Bone marrow (tissue), 2 donors: Measurements from ENCODE around the gene NRM.
A peak's percentile ranks its signal among the peaks of the same experiment; 100 is the strongest.

Experiments
- DNase-seq, 2 donors: peaks; one replicate each; lab custom pipeline; 2025; lab: John Stamatoyannopoulos, UW

NRM gene

GRCh38 chr6:30688569-30688968 lies 2.2 kb downstream of the NRM start:
- DNase-seq = no peak

DNA sequence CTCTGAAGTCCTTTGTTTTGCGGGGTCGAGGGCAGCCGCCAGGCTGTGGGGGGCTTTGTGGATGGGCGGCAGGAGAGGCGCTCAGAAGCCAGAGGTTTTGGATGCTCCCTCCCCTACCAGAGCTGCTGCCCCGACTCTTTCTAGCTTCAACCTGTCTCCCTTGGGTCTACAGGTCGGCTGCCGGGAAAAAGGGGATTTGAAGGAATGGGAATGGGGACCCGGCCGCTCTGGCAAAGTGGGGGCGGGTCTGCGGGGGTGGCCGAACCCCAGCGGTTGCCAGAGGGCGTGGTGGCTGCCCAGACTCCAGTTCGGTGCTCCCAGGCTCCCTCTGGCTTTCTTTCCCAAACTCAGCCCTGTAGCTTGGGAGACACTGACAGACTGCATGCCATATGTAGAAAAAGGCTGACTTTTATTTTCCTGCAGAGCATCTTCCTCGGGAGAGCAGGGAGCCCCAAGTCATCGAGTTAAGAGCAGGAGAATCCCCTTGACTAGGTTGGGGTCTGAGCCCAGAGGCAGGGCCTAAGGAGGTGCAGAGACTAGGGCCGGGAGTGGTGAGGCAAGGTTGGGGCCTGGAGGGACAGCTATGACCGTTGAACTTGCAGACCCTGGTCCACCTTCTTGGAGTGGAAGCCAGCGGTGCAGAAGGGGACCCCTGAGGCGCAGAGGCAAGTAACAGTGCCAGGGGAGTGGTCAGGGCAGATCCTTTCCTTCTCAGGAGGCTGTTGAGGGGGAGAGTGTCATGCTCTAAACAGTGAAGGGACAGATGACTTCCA lies 2.9 kb downstream of the NRM start:
- no peak for DNase-seq

DNA sequence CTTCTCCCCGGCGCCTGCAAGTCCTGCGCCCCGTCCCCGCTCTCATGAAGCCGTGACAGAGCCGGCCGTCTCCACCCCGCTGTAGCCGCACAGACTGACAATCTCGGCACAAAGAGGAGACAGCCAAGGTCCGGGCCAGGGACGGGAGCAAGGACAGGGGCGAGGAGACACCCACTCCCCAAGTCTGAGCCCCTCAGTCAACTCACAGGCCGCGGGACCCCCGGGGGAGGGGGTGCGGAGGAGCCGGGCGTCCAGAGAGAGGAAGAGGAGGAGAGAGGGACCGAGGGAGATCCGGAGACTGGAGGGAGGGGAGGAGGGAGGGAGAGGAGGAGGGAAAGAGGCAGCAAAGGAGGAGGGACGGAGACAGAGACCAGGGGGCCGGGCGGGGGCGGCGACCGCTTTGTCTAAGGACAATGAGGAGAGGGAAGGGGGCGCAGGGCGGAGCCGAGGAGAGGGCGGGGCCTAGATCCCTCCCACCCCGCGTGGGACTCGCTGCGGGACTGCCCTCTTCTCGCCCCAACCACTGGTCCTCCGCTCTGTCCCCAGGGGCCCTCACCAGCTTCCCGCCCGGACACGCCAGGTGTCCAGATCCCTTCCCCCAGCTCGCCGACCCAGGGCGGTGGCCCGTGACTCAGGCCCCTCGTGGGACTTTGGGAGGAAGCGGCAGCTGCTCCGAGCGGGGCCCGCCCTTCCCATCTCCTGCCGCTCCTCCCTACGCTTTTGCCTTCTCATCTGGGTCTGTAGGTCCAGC lies 3.7 kb downstream of the NRM start:
- peak; percentile 81 to 92 for DNase-seq

DNA sequence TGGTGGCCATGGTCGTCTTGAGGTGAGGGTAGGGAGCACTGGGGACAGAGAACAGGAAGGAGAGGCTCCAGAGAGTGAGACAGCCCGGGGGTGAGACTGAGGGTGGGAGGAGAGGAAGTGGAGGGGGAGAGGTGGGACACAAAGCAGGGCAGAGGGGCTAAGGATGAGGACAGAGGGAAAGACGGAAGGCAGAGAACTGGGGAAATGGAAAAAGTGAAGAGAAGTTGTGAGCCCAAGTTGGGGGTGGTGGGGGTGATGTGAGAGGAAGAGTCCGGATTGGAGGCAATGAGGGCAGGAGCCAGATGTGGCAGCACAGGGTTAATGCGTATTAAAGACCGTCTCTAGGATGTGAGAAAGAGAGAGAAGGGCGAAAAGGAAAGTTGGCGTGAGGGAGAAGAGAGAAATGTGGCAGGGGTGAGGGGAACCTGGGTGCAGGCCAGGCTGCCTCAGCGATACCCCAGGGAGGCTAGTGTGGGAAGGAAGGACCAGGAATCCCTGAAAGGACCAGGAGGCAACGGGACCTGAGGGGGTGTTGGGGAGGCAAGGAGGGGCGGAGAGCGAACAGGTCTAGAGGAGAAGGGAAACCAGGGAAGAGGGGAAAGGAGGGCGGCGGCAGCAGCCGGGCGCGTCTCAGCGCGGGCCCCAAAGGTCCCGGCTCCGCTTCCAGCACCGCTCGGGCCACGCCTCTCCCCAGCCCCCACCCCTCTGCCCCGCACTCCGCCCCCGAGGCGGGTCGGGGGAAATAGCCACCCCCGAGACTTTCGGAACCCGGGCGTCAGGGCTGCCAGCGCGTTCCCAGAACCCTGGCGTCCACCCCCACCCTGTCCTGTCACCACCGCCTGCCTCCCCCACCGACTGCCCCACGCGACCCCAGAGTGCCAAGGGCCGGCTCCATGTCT lies 4.5 kb downstream of the NRM start, which contains the start of gene PPP1R18:
Gene PPP1R18 (minus strand): TSS at position 637 of the 899 bp plus-strand sequence. CDS start 627 bp downstream, at position 10.
- peak; percentile 46 to 81 for DNase-seq

DNA sequence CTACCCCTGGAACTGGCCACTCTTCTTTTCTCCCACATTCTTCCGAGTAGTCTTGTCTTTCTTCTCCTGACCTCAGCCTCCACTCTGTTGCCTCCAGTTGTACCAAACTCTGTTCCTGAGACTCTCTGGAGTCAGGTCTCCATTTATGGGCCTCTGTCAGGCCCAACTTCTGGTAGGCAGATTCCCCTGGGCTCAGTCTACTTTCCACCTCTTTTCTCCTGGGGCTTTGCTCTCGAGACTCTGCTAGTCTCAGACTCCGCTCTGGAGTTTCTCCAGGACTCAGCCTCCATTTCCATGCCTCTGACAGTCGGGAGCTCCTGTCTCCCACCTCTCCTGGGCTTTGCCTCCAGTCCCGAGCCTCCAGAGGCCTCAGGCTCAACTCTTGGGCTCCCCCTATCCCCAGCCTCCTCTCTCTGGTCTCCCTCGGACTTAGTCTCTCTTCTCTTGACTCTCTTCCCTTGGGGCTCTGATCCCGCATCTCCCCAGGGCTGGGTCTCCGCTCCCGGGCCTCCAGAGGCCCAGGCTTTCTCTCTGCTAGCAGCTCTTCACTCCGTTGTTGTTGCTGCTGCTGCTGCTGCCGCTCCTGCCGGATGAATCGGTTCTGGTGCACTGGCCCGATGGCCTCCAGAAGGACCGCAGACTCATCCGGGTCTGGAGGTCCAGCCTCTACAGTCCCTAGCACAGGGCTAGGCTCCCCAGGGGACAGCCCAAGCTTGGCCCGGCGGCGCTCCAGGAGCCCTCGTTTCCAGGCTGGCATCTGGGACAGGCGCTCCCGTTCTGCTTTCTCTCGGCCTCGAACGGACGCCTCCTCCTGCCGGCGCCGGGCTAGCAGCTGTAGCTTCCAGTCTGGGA lies 5.4 kb downstream of the NRM start:
- no peak for DNase-seq

DNA sequence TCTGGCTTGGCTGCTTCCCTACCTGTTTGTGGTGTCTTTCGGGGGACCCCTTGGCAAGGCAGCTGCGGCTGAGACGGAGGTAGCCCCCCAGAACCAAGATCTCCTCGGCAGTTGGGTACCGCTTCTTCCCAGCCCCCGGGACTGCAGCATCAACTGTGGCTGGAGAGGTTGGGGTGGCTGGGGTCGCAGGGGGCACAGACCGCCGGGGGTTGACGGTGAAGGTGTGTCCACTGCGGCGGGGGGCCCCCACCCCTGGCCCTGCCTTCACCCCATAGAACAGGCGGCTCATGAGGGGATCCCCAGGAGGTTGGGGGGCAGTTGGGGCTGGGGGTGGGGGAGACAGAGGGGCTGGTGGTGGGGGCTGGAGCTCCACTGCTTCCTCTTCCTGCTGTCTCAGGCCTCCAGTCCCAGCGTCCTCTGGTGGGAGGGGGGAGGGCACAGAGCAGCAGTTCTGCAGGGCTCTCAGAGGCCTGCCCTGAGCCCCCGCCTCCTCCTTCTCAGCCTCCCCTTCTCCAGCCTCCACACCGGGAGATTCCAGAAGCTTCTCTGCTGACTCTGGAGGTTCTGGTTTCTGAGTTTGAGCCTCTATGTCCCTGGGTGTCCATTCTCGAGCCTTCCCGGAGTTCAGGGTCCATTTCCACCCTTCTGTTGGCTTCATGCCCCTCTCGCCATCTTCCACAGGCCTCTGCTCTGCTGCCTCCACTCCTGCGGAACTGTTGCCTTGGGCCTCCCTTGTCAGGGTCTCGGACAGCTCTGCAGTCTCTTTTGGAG lies 6.2 kb downstream of the NRM start:
- peak in 1 of 2 donors; percentile 50 for DNase-seq

GRCh38 chr6:30683980-30684338 lies 6.8 kb downstream of the NRM start:
- DNase-seq = no peak

GRCh38 chr6:30683183-30683979 lies 7.4 kb downstream of the NRM start:
- DNase-seq = no peak

DNA sequence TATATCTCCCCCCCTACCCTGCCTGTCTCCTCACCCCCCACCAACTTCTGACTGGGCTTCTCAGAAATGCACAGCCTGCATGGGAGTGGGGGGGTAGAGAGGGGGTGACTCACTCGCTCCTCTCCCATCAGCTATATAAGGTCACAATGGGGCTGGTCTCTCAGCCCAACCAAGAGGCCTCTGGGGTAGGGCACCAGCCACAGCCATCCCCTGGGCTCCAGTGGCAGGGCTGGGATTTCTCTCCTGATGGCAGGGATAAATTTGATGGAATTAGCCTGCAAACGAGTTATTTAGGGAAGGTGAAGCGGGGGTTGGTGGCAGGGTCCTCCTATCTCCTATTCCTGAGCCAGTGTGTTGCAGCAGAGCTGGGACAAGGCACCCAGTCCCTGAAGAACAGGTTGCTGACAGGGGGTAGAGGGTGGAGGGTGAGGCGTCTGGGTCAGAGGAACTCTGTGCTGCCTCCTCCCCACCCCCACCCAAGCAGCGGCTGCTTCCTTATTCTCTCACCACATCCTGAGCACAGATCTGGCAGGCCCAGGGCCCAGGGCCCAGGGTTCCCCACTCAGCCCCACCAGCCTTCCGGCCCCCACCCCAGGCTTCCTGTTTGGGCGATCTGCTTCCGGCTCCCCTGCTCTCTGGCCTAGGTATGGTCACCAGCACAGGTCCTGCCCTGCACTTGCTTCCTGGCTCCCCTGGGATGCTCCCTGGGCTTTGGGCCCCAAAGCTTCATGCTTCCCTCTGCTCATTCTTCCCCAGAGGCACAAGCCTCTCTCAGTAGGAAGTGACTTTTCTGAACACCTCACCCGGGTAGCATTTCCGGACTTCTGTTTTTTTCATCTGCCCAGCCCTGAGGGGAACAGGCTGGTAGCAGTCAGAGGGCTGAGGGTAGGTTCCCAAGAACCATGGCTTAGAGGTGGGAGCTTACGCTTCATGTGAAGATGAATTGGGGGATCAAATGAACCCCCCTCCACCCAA lies 8.4 kb downstream of the NRM start:
- DNase-seq = peak; percentile 76 to 99

- no peak for DNase-seq
Observed at GRCh38 chr6:30681766-30682142, 9.0 kb downstream of the NRM start.

- DNase-seq = no peak
Observed at GRCh38 chr6:30679765-30680535, 10.8 kb downstream of the NRM start.

GRCh38 chr6:30678964-30679726 lies 11.6 kb downstream of the NRM start:
- peak; percentile 67 to 80 for DNase-seq

DNA sequence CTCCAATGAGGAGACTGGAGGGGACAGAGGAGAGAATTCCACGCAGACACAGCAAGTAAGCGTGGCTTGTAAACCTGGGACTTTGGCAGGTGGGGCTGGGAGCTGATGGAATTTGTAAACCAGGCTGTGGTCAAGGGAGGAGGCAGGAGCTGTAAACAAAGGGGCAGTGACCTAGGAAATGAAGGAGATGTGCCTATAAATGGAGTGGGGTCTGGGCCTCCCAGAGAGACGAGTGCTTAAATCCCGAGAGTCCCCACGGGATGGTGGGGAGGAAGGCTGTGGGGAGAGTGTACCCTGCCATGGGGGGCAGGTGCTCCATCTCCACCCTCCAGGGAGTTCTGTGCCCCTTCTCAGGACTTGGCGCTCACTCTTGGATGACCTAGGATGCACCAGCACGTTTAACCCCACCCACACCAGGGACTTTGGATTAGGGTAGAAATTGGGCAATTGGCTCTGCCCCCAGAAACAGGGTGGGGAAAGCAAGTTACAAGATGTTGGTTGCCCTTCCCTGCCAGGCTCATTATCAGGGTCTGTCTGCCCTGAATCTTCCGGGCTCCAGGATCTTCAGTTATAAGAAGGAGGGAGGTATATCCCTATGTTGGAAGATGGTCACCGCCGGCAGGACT lies 14.0 kb downstream of the NRM start:
- no peak for DNase-seq

DNA sequence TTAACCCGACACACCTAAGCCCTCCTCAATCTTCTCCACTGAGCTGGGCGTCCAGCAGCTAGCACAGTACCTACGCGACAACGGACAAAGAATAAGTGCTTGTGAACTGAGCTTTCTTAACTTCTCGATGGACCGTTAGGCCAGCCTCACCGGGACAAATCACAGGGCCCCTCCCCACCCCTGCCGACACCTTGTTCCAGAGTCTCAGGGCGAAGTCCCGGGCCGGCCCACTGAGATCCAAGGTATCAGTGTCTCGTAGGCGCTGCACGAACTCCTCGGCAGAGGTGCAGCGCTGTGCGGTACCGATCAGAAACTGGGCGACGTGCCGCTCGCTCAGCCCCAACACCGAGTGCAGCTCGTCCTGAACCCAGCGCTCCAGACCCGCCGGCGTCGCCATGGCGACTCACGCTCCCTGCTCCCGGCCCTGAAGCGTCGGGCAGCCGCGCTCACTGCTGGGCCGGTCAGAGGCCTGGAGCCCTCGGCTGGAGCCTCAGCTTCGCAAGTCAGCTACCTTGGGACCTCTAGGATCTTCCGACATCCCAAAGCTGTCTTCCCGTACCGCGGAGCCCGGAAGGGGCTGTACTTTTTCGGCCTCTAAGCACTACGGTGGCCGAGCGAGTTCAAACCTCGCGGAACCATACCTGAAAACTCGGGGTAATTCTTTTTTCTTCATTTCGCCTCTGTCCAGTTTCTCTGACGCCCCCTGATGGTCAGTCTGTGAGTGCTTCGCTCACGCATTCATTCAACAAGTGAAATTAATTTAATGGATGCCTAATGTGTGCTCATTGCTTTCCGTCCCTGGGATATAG lies 18.1 kb downstream of the NRM start, which contains the start of gene DHX16:
Gene DHX16 (minus strand): TSS at position 562 of the 809 bp plus-strand sequence. CDS start 165 bp downstream, at position 397.
- peak; percentile 69 to 94 for DNase-seq

DNA sequence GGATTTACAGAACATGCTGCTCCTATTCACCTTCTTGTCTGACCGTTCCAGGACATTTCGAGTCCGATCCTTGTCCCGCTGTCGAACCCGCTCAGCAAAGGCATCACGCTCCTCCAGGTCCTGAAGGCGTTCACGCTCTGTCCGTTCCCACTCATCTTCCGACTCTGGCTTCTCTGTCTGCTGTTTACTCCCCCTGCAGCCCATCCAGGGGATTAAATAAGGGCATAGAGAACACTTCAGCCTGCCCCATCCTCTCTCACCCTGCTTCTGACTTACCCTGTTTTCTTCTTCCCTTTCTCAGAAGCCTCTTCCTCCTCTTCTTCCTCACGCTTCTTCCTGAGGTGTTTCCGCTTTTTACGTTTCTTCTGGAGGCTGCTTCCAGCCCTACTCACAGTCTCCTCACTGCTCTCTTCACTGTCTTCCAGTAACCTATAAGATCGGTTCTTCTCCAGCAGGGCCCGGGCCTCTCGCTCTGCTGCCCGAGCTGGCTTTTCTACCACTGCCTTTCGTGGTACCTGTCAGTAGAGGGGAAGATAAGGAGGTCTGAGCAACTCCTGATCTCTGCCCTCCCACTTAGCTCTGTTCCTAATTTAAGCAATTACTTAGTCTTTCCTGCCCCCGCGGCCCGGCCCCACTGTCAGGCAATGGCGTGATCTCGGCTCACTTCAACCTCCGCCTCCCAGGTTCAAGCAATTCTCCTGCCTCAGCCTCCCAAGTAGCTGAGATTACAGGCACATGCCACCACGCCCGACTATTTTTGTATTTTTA lies 19.8 kb downstream of the NRM start:
- DNase-seq = no peak
